Endothelial cell of umbilical vein (primary cell): ENCODE data around the gene PPP1R10. TPM values are rescaled to one million over a fixed set of nuclear protein-coding genes. Genes with fewer than 3 reads are reported as not detected.

Experiments
- BruUV-seq: library from RNA; stranded (reverse); fragments of 400-500 nt; replicated peaks from 2 replicates; lab custom pipeline; 2021; lab: Mats Ljungman, UMichigan
- CTCF ChIA-PET: fragments of 300-600, 350-600 bp; sonication (Branson Sonifier 250); formaldehyde crosslinking; loops from one replicate; lab custom pipeline; 2021; ENCODE audit warnings: antibody characterized with exemption, inconsistent platforms; lab: Charles Lee
- POLR2A ChIA-PET: fragments of 300-600, 350-600 bp; sonication (Branson Sonifier 250); formaldehyde crosslinking; loops from one replicate; lab custom pipeline; 2021; ENCODE audit warnings: antibody characterized with exemption, inconsistent platforms; lab: Charles Lee
- DNase-seq: peaks from one replicate; pipeline ENCODE4 v3.0.0-alpha.2; 2011; ENCODE audit warnings: low read depth, low spot score
- FAIRE-seq: peaks from 2 replicates; lab custom pipeline; 2011; peaks lifted over from hg19 to GRCh38; lab: Jason Lieb, UNC
- H2AFZ ChIP-seq: 2 replicates; pipeline ENCODE4 v1.6.0; 2012; ENCODE audit warnings: low read depth, low read length, control low read depth, inconsistent platforms
- H3K27ac ChIP-seq: 2 replicates; pipeline ENCODE4 v1.5.1; 2011; ENCODE audit warnings: low read depth, mild to moderate bottlenecking, control low read depth, low read length, moderate library complexity; ENCODE audit not compliant: insufficient read depth
- H3K27me3 ChIP-seq, 2 experiments: 2 replicates each; pipeline versions ENCODE4 v1.6.0 to v1.6.1; 2011; ENCODE audit warnings: low read length in 2 of 2, mixed read lengths in 1 of 2; ENCODE audit not compliant: control insufficient read depth in 2 of 2, insufficient read depth in 2 of 2
- H3K36me3 ChIP-seq, 2 experiments: 2 replicates in 1 of 2; 3 replicates in 1 of 2; pipeline ENCODE4 v1.5.1; 2011; ENCODE audit warnings: low read length in 2 of 2, mild to moderate bottlenecking in 1 of 2, moderate library complexity in 1 of 2; ENCODE audit not compliant: control insufficient read depth in 2 of 2, insufficient read depth in 2 of 2; ENCODE audit errors: extremely low read depth in 1 of 2
- H3K4me1 ChIP-seq: 3 replicates; pipeline ENCODE4 v1.5.1; 2011; ENCODE audit warnings: mild to moderate bottlenecking, low read length; ENCODE audit not compliant: control insufficient read depth, insufficient read depth; ENCODE audit errors: extremely low read depth
- H3K4me2 ChIP-seq: 2 replicates; pipeline ENCODE4 v1.6.1; 2011; ENCODE audit warnings: low read length, control low read depth, mixed read lengths; ENCODE audit not compliant: insufficient read depth
- H3K4me3 ChIP-seq, 3 experiments: fragments of 200-600 bp in 1 of 3; sonication (generic), shearing (Covaris generic) in 1 of 3; replicated peaks in 1 of 3; 2 replicates each; pipeline ENCODE4 v1.5.1; 2011 to 2016; ENCODE audit warnings: control low read depth in 3 of 3, low read length in 3 of 3, mild to moderate bottlenecking in 2 of 3, inconsistent platforms in 1 of 3, low read depth in 1 of 3, moderate library complexity in 1 of 3; ENCODE audit not compliant: insufficient read depth in 1 of 3
- H3K79me2 ChIP-seq: 2 replicates; pipeline ENCODE4 v1.6.0; 2012; ENCODE audit warnings: low read length, inconsistent platforms; ENCODE audit not compliant: control insufficient read depth, insufficient read depth
- H3K9ac ChIP-seq: replicated peaks from 2 replicates; pipeline ENCODE3; 2011; ENCODE audit warnings: low read length, control low read depth; ENCODE audit not compliant: insufficient read depth; ENCODE audit errors: extremely low read depth
- H3K9me1 ChIP-seq: replicated peaks from 3 replicates; pipeline ENCODE4 v1.6.0; 2011; ENCODE audit warnings: mild to moderate bottlenecking, low read length; ENCODE audit not compliant: control insufficient read depth, insufficient read depth; ENCODE audit errors: extremely low read depth
- H3K9me3 ChIP-seq: replicated peaks from 2 replicates; pipeline ENCODE4 v1.5.1; 2012; ENCODE audit warnings: low read length, inconsistent platforms; ENCODE audit not compliant: control insufficient read depth, insufficient read depth
- H4K20me1 ChIP-seq: replicated peaks from 2 replicates; pipeline ENCODE3; 2011; ENCODE audit warnings: mild to moderate bottlenecking, low read length; ENCODE audit not compliant: control insufficient read depth, insufficient read depth; ENCODE audit errors: extremely low read depth
- CTCF ChIP-seq, 2 donors: IDR thresholded peaks; 1 replicate in 1 of 2; 2 replicates in 1 of 2; pipeline ENCODE4 v1.5.1; 2011; ENCODE audit warnings: low read length in 2 of 2, mild to moderate bottlenecking in 2 of 2, moderate library complexity in 2 of 2, control low read depth in 1 of 2, inconsistent platforms in 1 of 2, low read depth in 1 of 2; ENCODE audit not compliant: insufficient read depth in 1 of 2; ENCODE audit errors: extremely low read depth in 1 of 2
- EZH2 ChIP-seq: IDR thresholded peaks from 2 replicates; pipeline ENCODE4 v1.6.1; 2012; ENCODE audit warnings: borderline replicate concordance, low read depth, mild to moderate bottlenecking, moderate library complexity, low read length, inconsistent platforms; ENCODE audit not compliant: severe bottlenecking
- FOS ChIP-seq: IDR thresholded peaks from 2 replicates; pipeline ENCODE4 v1.6.1; 2011; ENCODE audit warnings: mild to moderate bottlenecking, low read length, moderate library complexity, borderline replicate concordance; ENCODE audit not compliant: insufficient read depth
- GATA2 ChIP-seq: IDR thresholded peaks from 2 replicates; pipeline ENCODE4 v1.7.0; 2011; ENCODE audit warnings: low read depth, mild to moderate bottlenecking, moderate library complexity, mixed read lengths, low read length; ENCODE audit not compliant: insufficient read length, insufficient read depth
- JUN ChIP-seq: IDR thresholded peaks from 2 replicates; pipeline ENCODE4 v1.6.1; 2011; ENCODE audit warnings: borderline replicate concordance, low read depth; ENCODE audit not compliant: insufficient read length, insufficient read depth
- MYC ChIP-seq: IDR thresholded peaks from one replicate; pipeline ENCODE4 v1.6.1; 2011; ENCODE audit warnings: mild to moderate bottlenecking, low read depth, low read length
- POLR2A ChIP-seq: IDR thresholded peaks from 2 replicates; pipeline ENCODE4 v1.6.1; 2012; ENCODE audit warnings: low read depth, mild to moderate bottlenecking, control low read depth, low read length
- POLR2AphosphoS5 ChIP-seq: IDR thresholded peaks from 2 replicates; pipeline ENCODE4 v1.6.1; 2012; ENCODE audit warnings: low read depth, mild to moderate bottlenecking, control low read depth, low read length, moderate library complexity; ENCODE audit not compliant: insufficient read depth
- dilution Hi-C: fragments of 300-500 bp; cut with MboI; formaldehyde crosslinking; loops from one replicate; pipeline ENCODE4 v1.15.0; 2019; ENCODE audit warnings: low sequenced_read_pairs; ENCODE audit not compliant: extremely low pct_ligation_motif_present
- intact Hi-C: fragments of 100-400 bp; cut with micrococcal nuclease; formaldehyde crosslinking; loops from one replicate; pipeline ENCODE4 v1.10.0; 2022
- polyA plus RNA-seq, 4 experiments: library from polyadenylated mRNA; depleted of rRNA in 3 of 4; stranded (reverse) in 3 of 4; unstranded in 1 of 4; fragments of >200 nt; gene quantifications; 2 replicates each; pipeline versions ENCODE4 v1.2.1 to v1.2.3, GENCODE V29; 2011 to 2012; ENCODE audit warnings: missing spikeins in 1 of 4
- total RNA-seq: library from RNA; stranded (reverse); gene quantifications from 2 replicates; pipeline ENCODE4 v1.2.3, GENCODE V29; 2021
- TF ChIP-seq, protein P1 (sequence below): IDR thresholded peaks from 2 replicates; pipeline ENCODE4 v1.6.1; 2011; ENCODE audit not compliant: insufficient read depth, insufficient read length

The PPP1R10 gene
- total and polyA plus RNA-seq, 2 donors (not counting 3 experiments of a cell fraction or from before 2014, with no cell fraction given) = 19.2 to 88.3 TPM

- ChIA-PET POLR2A (no interaction called here), CTCF (interaction anchor here (0.9 to 1.3 kb wide), 3 partner anchors 10 to 121 kb away, joined by 3 to 4 read pairs (median 4); no protein-coding TSS in a partner anchor)
- peaks cover 12% of the 10 kb centered on the region for H3K79me2 ChIP-seq
- no peak for TF ChIP-seq EZH2
- TF ChIP-seq FOS = no peak
- no peak for TF ChIP-seq JUN
- no peak for TF ChIP-seq GATA2
- no peak for TF ChIP-seq POLR2AphosphoS5
- TF ChIP-seq POLR2A = no peak
- TF ChIP-seq, protein P1, sequence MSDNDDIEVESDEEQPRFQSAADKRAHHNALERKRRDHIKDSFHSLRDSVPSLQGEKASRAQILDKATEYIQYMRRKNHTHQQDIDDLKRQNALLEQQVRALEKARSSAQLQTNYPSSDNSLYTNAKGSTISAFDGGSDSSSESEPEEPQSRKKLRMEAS = no peak
- no peak for TF ChIP-seq MYC
- TF ChIP-seq CTCF (IDR thresholded peaks at IDR 0.05; ENCODE audit: extremely low read depth in 1 of 2, insufficient read depth in 1 of 2, low read depth in 1 of 2, low read length in 2 of 2) = no peak
- intact Hi-C loops (loop anchor here (5.0 kb wide), 1 partner anchor 128 kb away; no protein-coding TSS in a partner anchor), dilution Hi-C loops (no loop called here)
- no peak overlapping the region for H3K27ac ChIP-seq
- no peak overlapping the region for H2AFZ ChIP-seq
- H3K9ac ChIP-seq = no peak overlapping the region
- DNase-seq (no peak), FAIRE-seq (no peak)
- H3K27me3 ChIP-seq = no peaks in the 10 kb centered on the region
- no TSS peak for BruUV-seq
- H3K4me2 ChIP-seq = no peak overlapping the region
- H3K36me3 ChIP-seq = peaks cover 21 to 22% of the 10 kb centered on the region in 2 experiments
- no peaks in the 10 kb centered on the region for H4K20me1 ChIP-seq
- H3K4me3 ChIP-seq = no peak overlapping the region
- no peaks in the 10 kb centered on the region for H3K9me3 ChIP-seq
- H3K9me1 ChIP-seq = no peaks in the 10 kb centered on the region
- peaks cover 16% of the 10 kb centered on the region for H3K4me1 ChIP-seq
Observed at GRCh38 chr6:30610065-30610464, 7.0 kb downstream of the PPP1R10 start.
